OCI-LY3 (cell line): ENCODE data around the gene LAMB3.
A peak's percentile ranks its signal among the peaks of the same experiment; 100 is the strongest.

Experiments used
- H2AFZ ChIP-seq: fragments of 200-600, 300-600 bp; shearing (Covaris generic); 2 replicates; pipeline ENCODE4 v1.6.0; 2014; ENCODE audit warnings: antibody characterized with exemption, low read depth, low read length
- H3K27ac ChIP-seq: fragments of 200-600, 300-600 bp; sonication (generic); 2 replicates; pipeline ENCODE4 v1.5.1; 2014; ENCODE audit warnings: mild to moderate bottlenecking, low read length, moderate library complexity, mixed read lengths
- H3K27me3 ChIP-seq: fragments of 200-600, 300-600 bp; sonication (generic); 2 replicates; pipeline ENCODE4 v1.6.1; 2014; ENCODE audit warnings: low read depth, low read length, mixed read lengths
- H3K36me3 ChIP-seq: fragments of 200-600, 300-600 bp; sonication (generic); replicated peaks from 2 replicates; pipeline ENCODE3; 2014; ENCODE audit warnings: low read depth, low read length, mixed read lengths
- H3K4me1 ChIP-seq: fragments of 300-600, 200-600 bp; sonication (generic); 2 replicates; pipeline ENCODE4 v1.6.1; 2014; ENCODE audit warnings: low read length, mixed read lengths
- H3K4me2 ChIP-seq: fragments of 200-600, 300-600 bp; sonication (generic); 2 replicates; pipeline ENCODE4 v1.6.1; 2014; ENCODE audit warnings: low read length, mixed read lengths
- H3K4me3 ChIP-seq: fragments of 300-600, 200-600 bp; sonication (generic); 2 replicates; pipeline ENCODE4 v1.5.1; 2014; ENCODE audit warnings: antibody characterized with exemption, mild to moderate bottlenecking, low read length, moderate library complexity
- H3K79me2 ChIP-seq: fragments of 300-600, 200-600 bp; shearing (Covaris generic); 2 replicates; pipeline ENCODE4 v1.6.1; 2014; ENCODE audit warnings: mild to moderate bottlenecking, low read length, mixed read lengths
- H3K9ac ChIP-seq: fragments of 300-600, 200-600 bp; shearing (Covaris generic); 2 replicates; pipeline ENCODE4 v1.6.0; 2014; ENCODE audit warnings: mild to moderate bottlenecking, low read length, moderate library complexity
- H3K9me3 ChIP-seq: fragments of 200-600, 300-600 bp; shearing (Covaris generic); 2 replicates; pipeline ENCODE4 v1.6.1; 2014; ENCODE audit warnings: low read length, mixed read lengths; ENCODE audit not compliant: insufficient read depth
- H4K20me1 ChIP-seq: fragments of 200-600, 300-600 bp; sonication (generic); 2 replicates; pipeline ENCODE4 v1.6.1; 2016; ENCODE audit warnings: low read length, mixed read lengths; ENCODE audit not compliant: insufficient read depth
- EZH2phosphoT487 ChIP-seq: fragments of 200-600 bp; shearing (Covaris generic); IDR thresholded peaks from 2 replicates; pipeline ENCODE4 v1.6.1; 2018; ENCODE audit warnings: antibody characterized with exemption, mixed run types, low read depth
- TF ChIP-seq, protein P1 (sequence below): fragments of 200-600, 300-600 bp; sonication (generic); IDR thresholded peaks from 2 replicates; pipeline ENCODE4 v1.5.1; 2014; ENCODE audit warnings: antibody characterized with exemption, low read length, low read depth

The LAMB3 gene

GRCh38 chr1:209688746-209689234, 36.6 kb upstream of the LAMB3 start:
- Histone ChIP-seq H3K4me1 (peaks cover 26% of the 10 kb centered on the region), H3K27ac (no peak overlapping the region), H3K36me3 (no peaks in the 10 kb centered on the region), H3K27me3 (peaks cover 13% of the 10 kb centered on the region), H4K20me1 (no peaks in the 10 kb centered on the region), H3K9me3 (no peaks in the 10 kb centered on the region), H3K79me2 (no peaks in the 10 kb centered on the region), H3K9ac (no peak overlapping the region), H3K4me2 (no peak overlapping the region), H3K4me3 (no peak overlapping the region), H2AFZ (no peak overlapping the region)
- TF ChIP-seq, protein P1, sequence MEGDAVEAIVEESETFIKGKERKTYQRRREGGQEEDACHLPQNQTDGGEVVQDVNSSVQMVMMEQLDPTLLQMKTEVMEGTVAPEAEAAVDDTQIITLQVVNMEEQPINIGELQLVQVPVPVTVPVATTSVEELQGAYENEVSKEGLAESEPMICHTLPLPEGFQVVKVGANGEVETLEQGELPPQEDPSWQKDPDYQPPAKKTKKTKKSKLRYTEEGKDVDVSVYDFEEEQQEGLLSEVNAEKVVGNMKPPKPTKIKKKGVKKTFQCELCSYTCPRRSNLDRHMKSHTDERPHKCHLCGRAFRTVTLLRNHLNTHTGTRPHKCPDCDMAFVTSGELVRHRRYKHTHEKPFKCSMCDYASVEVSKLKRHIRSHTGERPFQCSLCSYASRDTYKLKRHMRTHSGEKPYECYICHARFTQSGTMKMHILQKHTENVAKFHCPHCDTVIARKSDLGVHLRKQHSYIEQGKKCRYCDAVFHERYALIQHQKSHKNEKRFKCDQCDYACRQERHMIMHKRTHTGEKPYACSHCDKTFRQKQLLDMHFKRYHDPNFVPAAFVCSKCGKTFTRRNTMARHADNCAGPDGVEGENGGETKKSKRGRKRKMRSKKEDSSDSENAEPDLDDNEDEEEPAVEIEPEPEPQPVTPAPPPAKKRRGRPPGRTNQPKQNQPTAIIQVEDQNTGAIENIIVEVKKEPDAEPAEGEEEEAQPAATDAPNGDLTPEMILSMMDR: no peak
- TF ChIP-seq EZH2phosphoT487: no peak

DNA sequence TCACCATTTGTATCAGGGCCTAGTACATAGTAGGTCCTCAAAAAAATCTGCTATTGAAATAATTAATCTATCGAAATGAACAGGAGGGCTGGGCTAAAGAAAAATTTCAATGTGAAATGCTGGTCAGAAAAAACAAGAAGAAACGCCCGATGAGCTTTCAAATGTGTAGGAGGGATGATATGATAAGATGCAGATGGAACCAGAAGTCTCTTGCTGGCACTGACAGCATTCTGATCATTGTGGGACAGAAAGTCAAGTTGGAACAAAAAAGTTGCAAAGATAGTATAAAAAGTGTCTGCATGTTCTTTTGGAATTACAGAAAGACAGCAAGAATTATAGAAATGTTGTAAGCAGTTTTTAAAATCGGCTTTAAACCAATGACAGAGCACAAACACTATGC, 34.1 kb upstream of the LAMB3 start:
- no peak overlapping the region for H3K4me3 ChIP-seq
- TF ChIP-seq, protein P1: no peak
- no peak for TF ChIP-seq EZH2phosphoT487
- no peak overlapping the region for H2AFZ ChIP-seq
- no peaks in the 10 kb centered on the region for H3K9me3 ChIP-seq
- H4K20me1 ChIP-seq: no peaks in the 10 kb centered on the region
- H3K4me2 ChIP-seq: no peak overlapping the region
- H3K27ac ChIP-seq: no peak overlapping the region
- peaks cover 21% of the 10 kb centered on the region for H3K27me3 ChIP-seq
- H3K79me2 ChIP-seq: no peaks in the 10 kb centered on the region
- H3K4me1 ChIP-seq: peaks cover 23% of the 10 kb centered on the region
- H3K36me3 ChIP-seq: no peaks in the 10 kb centered on the region
- no peak overlapping the region for H3K9ac ChIP-seq

DNA sequence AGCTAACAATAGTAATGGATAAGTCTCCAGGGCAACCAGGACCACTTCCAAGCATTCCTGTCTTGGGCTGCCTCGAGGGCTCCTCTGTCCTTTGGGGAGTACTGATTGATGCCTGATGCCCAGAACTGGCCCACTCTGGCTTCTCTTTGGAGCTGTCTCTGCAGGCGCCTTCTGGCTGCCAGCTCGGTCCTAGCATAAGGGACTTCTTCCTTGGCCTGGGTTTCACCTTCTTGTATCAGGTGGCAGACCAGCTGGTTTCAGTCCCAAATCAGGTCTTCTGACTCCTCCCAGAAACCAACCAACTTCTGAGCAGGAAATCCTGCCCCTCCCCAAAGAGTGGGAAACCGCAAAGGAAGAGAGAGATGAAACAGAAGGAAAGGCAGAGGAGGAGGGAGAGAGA, 33.6 kb upstream of the LAMB3 start:
- H2AFZ ChIP-seq: no peak overlapping the region
- H3K9me3 ChIP-seq: no peaks in the 10 kb centered on the region
- peaks cover 23% of the 10 kb centered on the region for H3K4me1 ChIP-seq
- no peak overlapping the region for H3K27ac ChIP-seq
- no peaks in the 10 kb centered on the region for H3K79me2 ChIP-seq
- H3K27me3 ChIP-seq: peaks cover 26% of the 10 kb centered on the region
- no peak overlapping the region for H3K4me3 ChIP-seq
- no peaks in the 10 kb centered on the region for H4K20me1 ChIP-seq
- no peaks in the 10 kb centered on the region for H3K36me3 ChIP-seq
- TF ChIP-seq, protein P1: peak; percentile 23
- TF ChIP-seq EZH2phosphoT487: no peak
- peak overlapping the region; percentile 39 for H3K4me2 ChIP-seq
- H3K9ac ChIP-seq: no peak overlapping the region

DNA sequence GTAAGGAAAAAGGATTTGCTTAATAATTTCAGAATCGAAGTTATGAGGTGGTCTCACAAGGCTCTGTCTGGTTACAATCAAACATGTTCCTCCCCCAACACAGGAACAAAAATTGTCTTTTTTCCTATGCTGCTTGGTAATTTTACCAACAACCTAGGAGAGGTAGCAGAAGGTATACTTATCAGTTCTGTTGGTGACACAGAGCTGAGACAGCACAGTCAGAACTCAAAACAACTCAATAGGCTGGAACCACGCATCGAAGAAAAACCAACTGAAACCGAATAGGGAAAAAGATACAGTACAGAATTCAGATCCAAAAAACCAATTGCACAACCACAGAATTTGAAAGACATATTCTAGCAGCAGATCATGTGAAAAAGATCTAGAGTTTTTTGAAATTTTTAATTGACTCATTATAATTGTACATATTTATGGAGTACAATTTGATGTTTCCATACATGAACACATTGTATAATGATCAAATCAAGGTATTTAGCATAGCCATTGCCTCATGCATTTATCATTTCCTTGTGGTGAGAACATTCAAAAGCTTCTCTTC, 26.8 kb upstream of the LAMB3 start:
- H3K79me2 ChIP-seq: no peaks in the 10 kb centered on the region
- peaks cover 44% of the 10 kb centered on the region for H3K4me1 ChIP-seq
- H3K27me3 ChIP-seq: peaks cover 47% of the 10 kb centered on the region
- peak overlapping the region; percentile 33 for H3K4me3 ChIP-seq
- peak overlapping the region; percentile 46 for H3K27ac ChIP-seq
- no peak overlapping the region for H2AFZ ChIP-seq
- peak overlapping the region; percentile 22; the same call in 1 of the 2 replicates for H3K9ac ChIP-seq
- H3K36me3 ChIP-seq: no peaks in the 10 kb centered on the region
- H3K9me3 ChIP-seq: no peaks in the 10 kb centered on the region; the same call in 1 of the 2 replicates
- H3K4me2 ChIP-seq: peak overlapping the region; percentile 60
- no peaks in the 10 kb centered on the region for H4K20me1 ChIP-seq
- no peak for TF ChIP-seq EZH2phosphoT487
- TF ChIP-seq, protein P1: no peak
